T-helper 17 cell (primary cell): ENCODE measurements around the gene PLA2G15. TPM values are rescaled to one million over a fixed set of nuclear protein-coding genes. Genes with fewer than 3 reads are reported as not detected.
A peak's percentile ranks its signal among the peaks of the same experiment; 100 is the strongest.

Experiments used
- ATAC-seq: fragments of 150-1000 bp; cut with Tn5 transposase; 2 replicates; pipeline ENCODE4 v1.10.0; 2021; ENCODE audit warnings: mild to moderate bottlenecking, moderate library complexity
- DNase-seq, 3 donors: peaks; one replicate each; pipeline versions ENCODE4 v3.0.0 to v3.0.0-alpha.2; 2020 to 2021
- H3K9me3 ChIP-seq: one replicate; pipeline ENCODE4 v1.7.0; 2013; ENCODE audit warnings: low read length, mild to moderate bottlenecking; ENCODE audit not compliant: control insufficient read depth, poor library complexity, severe bottlenecking
- H3K27ac Mint-ChIP-seq: one replicate; pipeline ENCODE4 v1.8.0; 2022; ENCODE audit warnings: mild to moderate bottlenecking, moderate library complexity, mixed read lengths
- H3K27me3 Mint-ChIP-seq: one replicate; pipeline ENCODE4 v1.8.0; 2022; ENCODE audit warnings: mixed read lengths
- H3K36me3 Mint-ChIP-seq: one replicate; pipeline ENCODE4 v1.8.0; 2022; ENCODE audit warnings: low read depth, mixed read lengths
- H3K4me1 Mint-ChIP-seq: one replicate; pipeline ENCODE4 v1.8.0; 2022; ENCODE audit warnings: mild to moderate bottlenecking, mixed read lengths
- H3K4me3 Mint-ChIP-seq: one replicate; pipeline ENCODE4 v1.8.0; 2022; ENCODE audit warnings: mild to moderate bottlenecking, moderate library complexity, mixed read lengths
- total RNA-seq, 4 donors: library from RNA in 2 of 4; stranded (reverse) in 2 of 4; gene quantifications; one replicate each; pipeline ENCODE4 v1.2.3 and lab custom pipeline; 2022 to 2026

The PLA2G15 gene
- total RNA-seq, 2 donors from 2014 or later, result 6.6 to 7.4 TPM

GRCh38 chr16:68265078-68265920 is 20.1 kb downstream of the PLA2G15 start:
- peak; percentile 30 to 55 (median 30) for DNase-seq
- peaks cover 4% of the 10 kb centered on the region for H3K36me3 Mint-ChIP-seq
- no peaks in the 10 kb centered on the region for H3K27me3 Mint-ChIP-seq
- peak; percentile 29 for ATAC-seq
- H3K4me1 Mint-ChIP-seq, result peaks cover 55% of the 10 kb centered on the region
- H3K9me3 ChIP-seq, result no peaks in the 10 kb centered on the region
- H3K27ac Mint-ChIP-seq, result peak overlapping the region; percentile 95
- H3K4me3 Mint-ChIP-seq, result peak overlapping the region; percentile 97

- no peaks in the 10 kb centered on the region for H3K9me3 ChIP-seq
- H3K4me1 Mint-ChIP-seq, result peaks cover 51% of the 10 kb centered on the region
- peak overlapping the region; percentile 95 for H3K27ac Mint-ChIP-seq
- H3K27me3 Mint-ChIP-seq, result no peaks in the 10 kb centered on the region
- peak overlapping the region; percentile 21 for H3K4me3 Mint-ChIP-seq
- H3K36me3 Mint-ChIP-seq, result peaks cover 6% of the 10 kb centered on the region
- no peak for ATAC-seq
- no peak for DNase-seq
Measured at GRCh38 chr16:68267612-68268405, 22.6 kb downstream of the PLA2G15 start.

- Mint-ChIP-seq H3K27ac (peak overlapping the region; percentile 95), H3K36me3 (peaks cover 9% of the 10 kb centered on the region), H3K4me3 (no peak overlapping the region), H3K27me3 (no peaks in the 10 kb centered on the region), H3K4me1 (peaks cover 56% of the 10 kb centered on the region)
- no peak for DNase-seq
- ATAC-seq, result no peak
- no peaks in the 10 kb centered on the region for H3K9me3 ChIP-seq
Measured at GRCh38 chr16:68269793-68270192, 24.6 kb downstream of the PLA2G15 start.

GRCh38 chr16:68270353-68270752 is 25.2 kb downstream of the PLA2G15 start:
- Mint-ChIP-seq H3K27ac (peak overlapping the region; percentile 95), H3K27me3 (no peaks in the 10 kb centered on the region), H3K4me3 (no peak overlapping the region), H3K4me1 (peaks cover 51% of the 10 kb centered on the region), H3K36me3 (peaks cover 9% of the 10 kb centered on the region)
- no peaks in the 10 kb centered on the region for H3K9me3 ChIP-seq
- DNase-seq (no peak), ATAC-seq (no peak)

- Mint-ChIP-seq H3K4me1 (peaks cover 46% of the 10 kb centered on the region), H3K36me3 (peaks cover 9% of the 10 kb centered on the region), H3K27me3 (no peaks in the 10 kb centered on the region), H3K27ac (peak overlapping the region; percentile 95), H3K4me3 (peak overlapping the region; percentile 86)
- ATAC-seq (peak; percentile 53), DNase-seq (peak in 2 of 3 donors; percentile 47 to 58)
- no peaks in the 10 kb centered on the region for H3K9me3 ChIP-seq
Measured at GRCh38 chr16:68272507-68273209, 27.5 kb downstream of the PLA2G15 start.

GRCh38 chr16:68273459-68273858 is 28.3 kb downstream of the PLA2G15 start:
- peaks cover 9% of the 10 kb centered on the region for H3K36me3 Mint-ChIP-seq
- H3K27me3 Mint-ChIP-seq, result no peaks in the 10 kb centered on the region
- peaks cover 40% of the 10 kb centered on the region for H3K4me1 Mint-ChIP-seq
- no peaks in the 10 kb centered on the region for H3K9me3 ChIP-seq
- peak overlapping the region; percentile 95 for H3K27ac Mint-ChIP-seq
- H3K4me3 Mint-ChIP-seq, result peak overlapping the region; percentile 86
- ATAC-seq, result no peak
- DNase-seq, result no peak

GRCh38 chr16:68273896-68274295 is 28.7 kb downstream of the PLA2G15 start:
- DNase-seq (no peak), ATAC-seq (no peak)
- H3K4me1 Mint-ChIP-seq, result peaks cover 39% of the 10 kb centered on the region
- H3K27ac Mint-ChIP-seq, result peak overlapping the region; percentile 95
- H3K9me3 ChIP-seq, result no peaks in the 10 kb centered on the region
- peak overlapping the region; percentile 66 for H3K4me3 Mint-ChIP-seq
- peaks cover 9% of the 10 kb centered on the region for H3K36me3 Mint-ChIP-seq
- H3K27me3 Mint-ChIP-seq, result no peaks in the 10 kb centered on the region

GRCh38 chr16:68274441-68274840 is 29.3 kb downstream of the PLA2G15 start:
- Mint-ChIP-seq H3K4me1 (peaks cover 36% of the 10 kb centered on the region), H3K27ac (peak overlapping the region; percentile 95), H3K36me3 (peaks cover 5% of the 10 kb centered on the region), H3K27me3 (no peaks in the 10 kb centered on the region), H3K4me3 (peak overlapping the region; percentile 66)
- ATAC-seq (no peak), DNase-seq (no peak)
- no peaks in the 10 kb centered on the region for H3K9me3 ChIP-seq

- peak overlapping the region; percentile 95 for H3K27ac Mint-ChIP-seq
- DNase-seq (peak in 2 of 3 donors; percentile 35 to 45), ATAC-seq (peak; percentile 83)
- peaks cover 5% of the 10 kb centered on the region for H3K36me3 Mint-ChIP-seq
- no peaks in the 10 kb centered on the region for H3K27me3 Mint-ChIP-seq
- no peaks in the 10 kb centered on the region for H3K9me3 ChIP-seq
- H3K4me3 Mint-ChIP-seq, result peak overlapping the region; percentile 79
- H3K4me1 Mint-ChIP-seq, result peaks cover 40% of the 10 kb centered on the region
Measured at GRCh38 chr16:68275611-68276191, 30.5 kb downstream of the PLA2G15 start.

GRCh38 chr16:68276223-68276622 is 31.1 kb downstream of the PLA2G15 start:
- peaks cover 3% of the 10 kb centered on the region for H3K36me3 Mint-ChIP-seq
- no peak for ATAC-seq

GRCh38 chr16:68279726-68280558 is 34.8 kb downstream of the PLA2G15 start:
- peaks cover 57% of the 10 kb centered on the region for H3K4me1 Mint-ChIP-seq
- peaks cover 8% of the 10 kb centered on the region for H3K36me3 Mint-ChIP-seq
- ATAC-seq (no peak), DNase-seq (no peak)
- H3K9me3 ChIP-seq, result no peaks in the 10 kb centered on the region
- no peaks in the 10 kb centered on the region for H3K27me3 Mint-ChIP-seq
- no peak overlapping the region for H3K4me3 Mint-ChIP-seq
- H3K27ac Mint-ChIP-seq, result peak overlapping the region; percentile 93

More at GRCh38 chr16:68276223-68276622, 31.1 kb downstream of the PLA2G15 start:
- DNase-seq, result no peak
- Mint-ChIP-seq H3K4me3 (peak overlapping the region; percentile 79), H3K27me3 (no peaks in the 10 kb centered on the region), H3K4me1 (peaks cover 42% of the 10 kb centered on the region), H3K27ac (peak overlapping the region; percentile 95)
- no peaks in the 10 kb centered on the region for H3K9me3 ChIP-seq
